ENCODE measurements around the gene RCN2.
"Not testable (repeated sequence)": the region's sequence is repeated elsewhere in the genome, so short reads cannot be mapped to it uniquely, and the experiment has no call there.

RCN2 gene

DNA sequence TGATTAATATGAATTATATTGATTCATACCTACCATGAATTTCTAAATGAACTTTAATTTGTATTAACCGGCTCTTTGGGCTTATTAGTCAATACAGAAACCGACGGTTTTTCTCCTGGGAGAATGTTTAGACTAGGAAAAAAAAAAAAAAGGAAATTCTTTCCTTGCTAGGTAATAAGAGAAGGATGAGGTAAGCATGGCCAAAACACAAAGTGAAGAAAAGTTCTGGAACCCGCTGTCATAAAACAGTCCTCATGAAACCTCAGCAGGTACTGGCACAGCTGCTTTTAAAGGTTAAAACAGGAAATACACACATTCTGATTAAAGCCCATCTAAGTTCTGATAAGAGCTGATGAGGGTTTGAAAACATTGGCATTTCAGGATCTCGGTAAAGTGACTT, 32.6 kb downstream of the RCN2 start:
- Histone ChIP-seq H3K27ac (peak overlapping the region; percentile 1 to 26), H3K27me3 (no peaks in the 10 kb centered on the region), H3K4me3 (no peak overlapping the region), H3K4me1 (peaks cover 0 to 50% (median 12%) of the 10 kb centered on the region in 4 donors), H3K9me3 (no peaks in the 10 kb centered on the region), H3K36me3 (no peaks in the 10 kb centered on the region)
- no peak for DNase-seq
- TF ChIP-seq, protein P1, sequence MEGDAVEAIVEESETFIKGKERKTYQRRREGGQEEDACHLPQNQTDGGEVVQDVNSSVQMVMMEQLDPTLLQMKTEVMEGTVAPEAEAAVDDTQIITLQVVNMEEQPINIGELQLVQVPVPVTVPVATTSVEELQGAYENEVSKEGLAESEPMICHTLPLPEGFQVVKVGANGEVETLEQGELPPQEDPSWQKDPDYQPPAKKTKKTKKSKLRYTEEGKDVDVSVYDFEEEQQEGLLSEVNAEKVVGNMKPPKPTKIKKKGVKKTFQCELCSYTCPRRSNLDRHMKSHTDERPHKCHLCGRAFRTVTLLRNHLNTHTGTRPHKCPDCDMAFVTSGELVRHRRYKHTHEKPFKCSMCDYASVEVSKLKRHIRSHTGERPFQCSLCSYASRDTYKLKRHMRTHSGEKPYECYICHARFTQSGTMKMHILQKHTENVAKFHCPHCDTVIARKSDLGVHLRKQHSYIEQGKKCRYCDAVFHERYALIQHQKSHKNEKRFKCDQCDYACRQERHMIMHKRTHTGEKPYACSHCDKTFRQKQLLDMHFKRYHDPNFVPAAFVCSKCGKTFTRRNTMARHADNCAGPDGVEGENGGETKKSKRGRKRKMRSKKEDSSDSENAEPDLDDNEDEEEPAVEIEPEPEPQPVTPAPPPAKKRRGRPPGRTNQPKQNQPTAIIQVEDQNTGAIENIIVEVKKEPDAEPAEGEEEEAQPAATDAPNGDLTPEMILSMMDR (IDR thresholded peaks at IDR 0.05), result no peak
- intact Hi-C loops (cut with DNase I; ENCODE audit: low total_unique reads), result no loop called here

DNA sequence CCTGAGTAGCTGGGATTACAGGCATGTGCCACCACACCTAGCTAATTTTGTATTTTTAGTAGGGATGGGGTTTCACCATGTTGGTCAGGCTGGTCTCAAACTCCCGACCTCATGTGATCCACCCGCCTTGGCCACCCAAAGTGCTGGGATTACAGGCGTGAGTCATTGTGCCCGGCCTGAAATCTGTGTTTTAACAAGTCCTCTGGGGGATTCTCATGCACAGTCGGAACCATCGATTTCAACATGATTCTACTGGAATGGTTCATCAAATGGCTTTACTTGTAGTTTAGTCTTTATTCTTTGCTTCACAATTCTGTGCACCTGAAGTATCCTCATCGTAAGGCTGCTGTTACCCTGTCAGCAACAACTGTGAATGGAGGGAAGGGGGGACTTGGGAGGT, 34.5 kb downstream of the RCN2 start:
- DNase-seq, result peak in 1 of 2 donors; percentile 37
- H3K36me3 ChIP-seq; H3K4me3 ChIP-seq; H3K9me3 ChIP-seq; intact Hi-C loops (cut with DNase I; ENCODE audit: low total_unique reads); H3K27me3 ChIP-seq; H3K27ac ChIP-seq: not testable (repeated sequence)
- peaks cover 0 to 47% (median 12%) of the 10 kb centered on the region in 4 donors for H3K4me1 ChIP-seq

DNA sequence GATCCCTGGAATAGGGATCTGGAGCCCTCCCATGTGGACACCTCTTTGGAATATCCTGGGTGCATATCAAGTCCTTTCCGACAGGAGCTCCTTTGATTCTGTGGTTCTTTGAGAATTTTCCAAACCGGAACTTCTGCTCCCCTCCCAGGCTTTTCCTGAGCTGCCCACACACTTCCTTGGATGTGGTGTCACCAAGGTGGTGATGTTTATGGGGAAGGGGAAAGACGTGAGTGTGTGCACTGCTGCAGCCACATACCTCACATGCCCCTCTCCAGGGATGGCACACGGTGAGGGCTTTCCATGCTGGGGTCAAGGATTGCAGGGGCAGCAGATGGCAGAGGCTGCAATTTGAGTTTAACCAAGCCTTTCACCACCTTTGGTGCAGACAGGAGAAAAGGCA, 35.5 kb downstream of the RCN2 start:
- TF ChIP-seq, protein P1 (IDR thresholded peaks at IDR 0.05), result no peak
- H3K4me1 ChIP-seq, result peaks cover 0 to 39% (median 12%) of the 10 kb centered on the region in 4 donors
- intact Hi-C loops (cut with DNase I; ENCODE audit: low total_unique reads), result no loop called here

DNA sequence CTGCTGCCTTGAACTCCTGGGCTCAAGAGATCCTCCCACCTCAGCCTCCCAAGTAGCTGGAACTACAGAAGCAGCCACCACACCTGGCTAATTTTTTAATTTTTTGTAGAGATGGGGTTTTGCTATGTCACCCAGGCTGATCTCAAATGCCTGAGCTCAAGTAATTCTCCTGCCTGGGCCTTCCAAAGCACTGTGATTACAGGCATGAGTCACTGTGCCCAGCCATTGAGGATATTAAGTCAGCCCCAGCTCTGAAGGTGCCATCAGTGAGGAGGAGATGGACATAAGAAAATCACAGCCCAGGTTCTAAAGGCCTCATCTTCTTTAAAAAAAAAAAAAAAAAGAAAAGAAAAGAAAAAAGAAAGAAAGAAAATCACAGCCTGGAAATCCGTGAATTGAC, 36.8 kb downstream of the RCN2 start:
- H3K27ac ChIP-seq, result peak overlapping the region in 1 of 2 donors; percentile 51
- no peak overlapping the region for H3K4me3 ChIP-seq
- H3K36me3 ChIP-seq, result no peaks in the 10 kb centered on the region
- no peaks in the 10 kb centered on the region for H3K9me3 ChIP-seq
- H3K27me3 ChIP-seq, result no peaks in the 10 kb centered on the region
- TF ChIP-seq, protein P1 (IDR thresholded peaks at IDR 0.05), result no peak
- no peak for DNase-seq
- intact Hi-C loops (cut with DNase I; ENCODE audit: low total_unique reads), result no loop called here
- peaks cover 0 to 44% (median 14%) of the 10 kb centered on the region in 4 donors for H3K4me1 ChIP-seq

More for the DNA sequence above, 35.5 kb downstream of the RCN2 start:
- Histone ChIP-seq H3K27ac (peak overlapping the region; percentile 41 to 51), H3K27me3 (no peaks in the 10 kb centered on the region), H3K4me3 (no peak overlapping the region), H3K9me3 (no peaks in the 10 kb centered on the region), H3K36me3 (no peaks in the 10 kb centered on the region)
- no peak for DNase-seq

DNA sequence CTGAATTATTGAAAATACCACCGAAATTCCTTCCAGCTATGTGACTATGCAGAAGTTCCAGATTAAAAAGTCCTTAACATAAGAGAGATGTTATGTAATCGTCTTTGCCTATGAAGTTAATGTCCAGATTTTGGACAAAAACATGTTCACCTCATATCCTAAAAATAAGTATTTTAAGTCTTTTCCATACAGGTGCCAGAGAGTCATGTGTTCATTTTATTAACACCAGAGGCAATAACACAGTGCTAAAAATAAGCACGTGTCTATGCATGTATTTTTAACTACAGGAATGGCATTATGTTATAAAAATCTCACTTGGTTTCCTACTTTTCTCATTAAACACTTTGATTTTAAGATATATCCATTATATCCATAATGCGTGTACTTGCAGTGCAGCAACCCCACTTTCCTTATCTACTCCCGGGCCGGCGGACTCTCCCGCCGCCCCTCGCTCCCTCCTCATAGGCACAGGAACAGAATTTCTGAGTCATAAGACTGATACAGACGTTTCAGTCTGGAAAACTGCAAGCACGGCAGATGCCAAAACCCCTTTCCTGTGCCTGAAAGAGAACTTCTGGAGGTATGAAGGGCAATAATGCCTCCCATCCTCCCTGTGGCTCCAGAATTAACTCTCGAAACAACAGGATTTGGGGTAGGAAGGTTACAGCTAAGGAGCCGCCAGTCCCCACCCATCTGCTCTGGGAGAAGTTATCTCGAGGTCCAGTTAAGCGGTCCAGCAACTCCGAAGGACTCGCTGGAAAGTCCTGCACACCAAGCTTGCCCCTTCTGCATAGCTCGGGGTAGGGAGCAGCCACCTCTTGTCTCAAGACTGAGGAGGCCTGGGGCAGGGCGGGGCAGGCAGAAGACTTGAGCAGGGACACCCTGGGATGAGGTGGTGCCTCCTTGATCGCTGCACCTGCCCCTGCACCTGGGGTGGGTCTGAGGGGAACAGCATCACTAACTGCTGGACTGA, 41.1 kb downstream of the RCN2 start:
- H3K36me3 ChIP-seq, result no peaks in the 10 kb centered on the region
- TF ChIP-seq, protein P1 (IDR thresholded peaks at IDR 0.05), result no peak
- peak overlapping the region; percentile 38 to 47 for H3K4me3 ChIP-seq
- intact Hi-C loops (cut with DNase I; ENCODE audit: low total_unique reads), result no loop called here
- H3K9me3 ChIP-seq, result no peaks in the 10 kb centered on the region
- peak overlapping the region; percentile 74 to 78 for H3K27ac ChIP-seq
- H3K4me1 ChIP-seq, result peaks cover 0 to 26% (median 4%) of the 10 kb centered on the region in 4 donors
- no peaks in the 10 kb centered on the region for H3K27me3 ChIP-seq
- DNase-seq, result peak in 1 of 2 donors; percentile 52

DNA sequence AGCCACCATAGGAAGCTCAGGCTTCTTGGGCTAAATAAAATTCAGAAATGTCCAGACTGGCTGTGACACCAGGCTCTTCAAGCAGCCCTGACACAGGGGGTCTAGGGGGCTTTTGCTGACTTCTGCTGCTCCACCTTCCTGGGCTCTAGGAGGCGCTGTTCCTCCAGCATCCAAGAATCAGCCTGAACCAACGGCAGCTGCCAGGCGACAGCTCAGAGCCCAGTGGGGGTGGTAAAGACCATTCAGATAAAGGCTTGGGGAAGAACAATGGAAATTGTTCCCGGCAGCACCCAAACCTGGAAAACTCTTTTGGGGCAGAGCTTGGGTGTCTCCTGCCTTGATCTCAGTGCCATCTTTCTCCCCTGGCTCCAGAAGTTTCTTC, 41.8 kb downstream of the RCN2 start:
- no peak for DNase-seq

More for the DNA sequence above, 41.8 kb downstream of the RCN2 start:
- peak overlapping the region; percentile 74 to 78 for H3K27ac ChIP-seq
- H3K36me3 ChIP-seq, result no peaks in the 10 kb centered on the region
- H3K4me1 ChIP-seq, result peaks cover 0 to 19% (median 4%) of the 10 kb centered on the region in 4 donors
- intact Hi-C loops (cut with DNase I; ENCODE audit: low total_unique reads), result no loop called here
- H3K27me3 ChIP-seq, result no peaks in the 10 kb centered on the region
- no peaks in the 10 kb centered on the region for H3K9me3 ChIP-seq
- peak overlapping the region; percentile 38 to 47 for H3K4me3 ChIP-seq
- TF ChIP-seq, protein P1 (IDR thresholded peaks at IDR 0.05), result peak; percentile 37 to 46

Data from tibial artery (tissue), 4 donors.